Trophoblast cell (in vitro differentiated cells and primary cell): ENCODE measurements around the gene ZNF169.
"Not testable (repeated sequence)": the region's sequence is repeated elsewhere in the genome, so short reads cannot be mapped to it uniquely, and the experiment has no call there.

Source experiments
- DNase-seq, 2 donors: peaks; one replicate each; pipeline ENCODE4 v3.0.0-alpha.2; 2016
- H2AFZ ChIP-seq: 2 replicates; pipeline ENCODE4 v1.6.1; 2013; ENCODE audit warnings: low read length, moderate library complexity, mild to moderate bottlenecking; ENCODE audit not compliant: insufficient read depth, poor library complexity
- H2AK5ac ChIP-seq: 2 replicates; pipeline ENCODE4 v1.6.1; 2013; ENCODE audit warnings: mild to moderate bottlenecking, low read length
- H2BK120ac ChIP-seq: 2 replicates; pipeline ENCODE4 v1.6.1; 2013; ENCODE audit warnings: low read length, mild to moderate bottlenecking, moderate library complexity; ENCODE audit not compliant: insufficient read depth, poor library complexity
- H2BK12ac ChIP-seq: 2 replicates; pipeline ENCODE4 v1.6.1; 2013; ENCODE audit warnings: mild to moderate bottlenecking, low read length, moderate library complexity
- H2BK5ac ChIP-seq: 2 replicates; pipeline ENCODE4 v1.6.1; 2013; ENCODE audit warnings: low read length, low read depth, moderate library complexity, mild to moderate bottlenecking; ENCODE audit not compliant: poor library complexity
- H3K14ac ChIP-seq: 2 replicates; pipeline ENCODE4 v1.6.1; 2013; ENCODE audit warnings: mild to moderate bottlenecking, low read length
- H3K18ac ChIP-seq: 2 replicates; pipeline ENCODE4 v1.6.1; 2013; ENCODE audit warnings: mild to moderate bottlenecking, low read length
- H3K23ac ChIP-seq: 2 replicates; pipeline ENCODE4 v1.6.1; 2013; ENCODE audit warnings: low read length
- H3K27ac ChIP-seq: 2 replicates; pipeline ENCODE4 v1.5.1; 2013; ENCODE audit warnings: low read depth, mild to moderate bottlenecking, inconsistent platforms, low read length, moderate library complexity
- H3K27me3 ChIP-seq: 2 replicates; pipeline ENCODE4 v1.6.1; 2013; ENCODE audit warnings: inconsistent platforms, mild to moderate bottlenecking, low read length, moderate library complexity; ENCODE audit not compliant: insufficient read depth
- H3K36me3 ChIP-seq, 2 experiments: 1 replicate in 1 of 2; 2 replicates in 1 of 2; pipeline ENCODE4 v1.6.1; 2013; ENCODE audit warnings: low read length in 2 of 2, mild to moderate bottlenecking in 2 of 2, moderate library complexity in 1 of 2; ENCODE audit not compliant: insufficient read depth in 2 of 2, control insufficient read depth in 1 of 2
- H3K4ac ChIP-seq: 2 replicates; pipeline ENCODE4 v1.6.1; 2013; ENCODE audit warnings: low read depth, mild to moderate bottlenecking, low read length, moderate library complexity
- H3K4me1 ChIP-seq, 2 experiments: 1 replicate in 1 of 2; 2 replicates in 1 of 2; pipeline ENCODE4 v1.6.1; 2013; ENCODE audit warnings: low read length in 2 of 2, mild to moderate bottlenecking in 2 of 2, moderate library complexity in 1 of 2; ENCODE audit not compliant: insufficient read depth in 2 of 2, control insufficient read depth in 1 of 2
- H3K4me2 ChIP-seq: 2 replicates; pipeline ENCODE4 v1.6.1; 2013; ENCODE audit warnings: inconsistent platforms, mild to moderate bottlenecking, low read length, moderate library complexity
- H3K4me3 ChIP-seq: 2 replicates; pipeline ENCODE4 v1.5.1; 2013; ENCODE audit warnings: mild to moderate bottlenecking, low read depth, low read length, inconsistent platforms
- H3K79me1 ChIP-seq: one replicate; pipeline ENCODE4 v1.6.1; 2013; ENCODE audit warnings: low read length
- H3K79me2 ChIP-seq: 2 replicates; pipeline ENCODE4 v1.6.1; 2013; ENCODE audit warnings: low read length, mild to moderate bottlenecking; ENCODE audit not compliant: control insufficient read depth, insufficient read depth, poor library complexity
- H3K9ac ChIP-seq: 2 replicates; pipeline ENCODE4 v1.6.1; 2013; ENCODE audit warnings: mild to moderate bottlenecking, low read length
- H3K9me3 ChIP-seq: 2 replicates; pipeline ENCODE4 v1.6.1; 2013; ENCODE audit warnings: low read depth, mild to moderate bottlenecking, control low read depth, inconsistent platforms, low read length; ENCODE audit not compliant: insufficient read depth
- H4K12ac ChIP-seq: 2 replicates; pipeline ENCODE4 v1.6.1; 2013; ENCODE audit warnings: low read depth, mild to moderate bottlenecking, low read length, moderate library complexity
- H4K8ac ChIP-seq: 2 replicates; pipeline ENCODE4 v1.6.1; 2013; ENCODE audit warnings: low read depth, mild to moderate bottlenecking, low read length, moderate library complexity
- H4K91ac ChIP-seq: one replicate; pipeline ENCODE4 v1.6.1; 2013; ENCODE audit warnings: low read depth, mild to moderate bottlenecking, low read length, moderate library complexity
- WGBS: extraction: QIAGEN DNeasy Blood & Tissue Kit; methylation state at CpG from one replicate; pipeline ENCODE4 v1.1.7; 2013; ENCODE audit warnings: missing lambda C conversion rate; ENCODE audit not compliant: insufficient read length, insufficient coverage; ENCODE audit errors: extremely low coverage; 5-methylcytosine and 5-hydroxymethylcytosine counted together

Gene ZNF169

DNA sequence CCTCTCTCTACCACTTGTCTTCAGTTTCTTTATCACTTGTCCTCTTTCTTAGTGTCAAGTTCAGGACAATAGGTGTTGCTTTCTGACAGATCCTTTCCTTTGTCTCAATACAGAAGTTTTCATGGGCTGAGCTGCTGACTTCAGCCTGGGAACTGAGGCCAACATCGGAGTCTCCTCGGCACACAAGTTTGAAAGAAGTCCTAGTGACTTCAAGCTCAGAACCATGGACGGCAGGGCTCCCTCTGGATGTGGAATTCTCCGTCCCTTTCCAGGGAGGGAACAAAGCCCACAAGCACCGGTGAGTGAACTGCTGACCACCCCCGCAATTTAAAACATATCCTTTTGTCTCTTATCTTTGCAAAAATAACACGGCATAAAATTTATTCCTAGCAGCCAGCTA lies 79.6 kb downstream of the ZNF169 start:
- not testable (repeated sequence) for H2BK5ac ChIP-seq, H3K27ac ChIP-seq, DNase-seq, H3K9me3 ChIP-seq, H3K4ac ChIP-seq, H3K79me2 ChIP-seq, H3K23ac ChIP-seq, H2BK12ac ChIP-seq, H3K9ac ChIP-seq, H2AFZ ChIP-seq, H3K36me3 ChIP-seq, H2AK5ac ChIP-seq, H3K4me2 ChIP-seq, H4K91ac ChIP-seq, H4K8ac ChIP-seq, H3K18ac ChIP-seq, H2BK120ac ChIP-seq, H3K79me1 ChIP-seq, H3K4me3 ChIP-seq, H3K4me1 ChIP-seq, H3K14ac ChIP-seq, H3K27me3 ChIP-seq, H4K12ac ChIP-seq
- no CpG with 5 or more reads among the region's 7 CpGs for WGBS

GRCh38 chr9:94339657-94340056 lies 80.6 kb downstream of the ZNF169 start:
- H3K23ac ChIP-seq, H3K27me3 ChIP-seq, H3K4me2 ChIP-seq, H3K79me1 ChIP-seq, H3K36me3 ChIP-seq, H3K4ac ChIP-seq, H3K4me3 ChIP-seq, DNase-seq, H3K27ac ChIP-seq, H3K9ac ChIP-seq, H2BK5ac ChIP-seq, H2BK12ac ChIP-seq, H4K91ac ChIP-seq, H3K18ac ChIP-seq, H4K12ac ChIP-seq, H3K9me3 ChIP-seq, H3K79me2 ChIP-seq, H2AFZ ChIP-seq, H3K4me1 ChIP-seq, H2BK120ac ChIP-seq, H3K14ac ChIP-seq, H2AK5ac ChIP-seq, H4K8ac ChIP-seq: not testable (repeated sequence)
- WGBS = no CpG with 5 or more reads among the region's 6 CpGs

- H4K91ac ChIP-seq, H3K27ac ChIP-seq, H3K79me1 ChIP-seq, H3K4ac ChIP-seq, H2AFZ ChIP-seq, H4K8ac ChIP-seq, H3K36me3 ChIP-seq, H3K14ac ChIP-seq, H4K12ac ChIP-seq, H3K4me2 ChIP-seq, DNase-seq, H2AK5ac ChIP-seq, H3K9me3 ChIP-seq, H3K4me3 ChIP-seq, H3K4me1 ChIP-seq, H2BK120ac ChIP-seq, H3K23ac ChIP-seq, H2BK12ac ChIP-seq, H3K27me3 ChIP-seq, H3K18ac ChIP-seq, H3K79me2 ChIP-seq, H2BK5ac ChIP-seq, H3K9ac ChIP-seq: not testable (repeated sequence)
- no CpG with 5 or more reads among the region's 6 CpGs for WGBS
These were observed 81.7 kb downstream of the ZNF169 start for GRCh38 chr9:94340750-94341149.

- H3K4ac ChIP-seq, H3K79me2 ChIP-seq, H3K27ac ChIP-seq, H4K12ac ChIP-seq, H3K14ac ChIP-seq, H2BK5ac ChIP-seq, H2BK12ac ChIP-seq, H3K79me1 ChIP-seq, DNase-seq, H3K9ac ChIP-seq, H3K23ac ChIP-seq, H3K36me3 ChIP-seq, H3K9me3 ChIP-seq, H2AK5ac ChIP-seq, H2AFZ ChIP-seq, H3K4me1 ChIP-seq, H3K27me3 ChIP-seq, H4K8ac ChIP-seq, H3K4me3 ChIP-seq, H3K4me2 ChIP-seq, H4K91ac ChIP-seq, H3K18ac ChIP-seq, H2BK120ac ChIP-seq: not testable (repeated sequence)
- WGBS = no CpG with 5 or more reads among the region's 2 CpGs
These were observed 82.6 kb downstream of the ZNF169 start for GRCh38 chr9:94341703-94342102.
